CD4-positive, alpha-beta T cell treated with Interferon gamma for 1 hour (primary cell): ENCODE data around the gene SCP2.
"Not testable (repeated sequence)": the region's sequence is repeated elsewhere in the genome, so short reads cannot be mapped to it uniquely, and the experiment has no call there.

ENCODE experiments used
- DNase-seq: peaks from one replicate; pipeline ENCODE4 v3.0.0-alpha.2; 2020

SCP2 gene

DNA sequence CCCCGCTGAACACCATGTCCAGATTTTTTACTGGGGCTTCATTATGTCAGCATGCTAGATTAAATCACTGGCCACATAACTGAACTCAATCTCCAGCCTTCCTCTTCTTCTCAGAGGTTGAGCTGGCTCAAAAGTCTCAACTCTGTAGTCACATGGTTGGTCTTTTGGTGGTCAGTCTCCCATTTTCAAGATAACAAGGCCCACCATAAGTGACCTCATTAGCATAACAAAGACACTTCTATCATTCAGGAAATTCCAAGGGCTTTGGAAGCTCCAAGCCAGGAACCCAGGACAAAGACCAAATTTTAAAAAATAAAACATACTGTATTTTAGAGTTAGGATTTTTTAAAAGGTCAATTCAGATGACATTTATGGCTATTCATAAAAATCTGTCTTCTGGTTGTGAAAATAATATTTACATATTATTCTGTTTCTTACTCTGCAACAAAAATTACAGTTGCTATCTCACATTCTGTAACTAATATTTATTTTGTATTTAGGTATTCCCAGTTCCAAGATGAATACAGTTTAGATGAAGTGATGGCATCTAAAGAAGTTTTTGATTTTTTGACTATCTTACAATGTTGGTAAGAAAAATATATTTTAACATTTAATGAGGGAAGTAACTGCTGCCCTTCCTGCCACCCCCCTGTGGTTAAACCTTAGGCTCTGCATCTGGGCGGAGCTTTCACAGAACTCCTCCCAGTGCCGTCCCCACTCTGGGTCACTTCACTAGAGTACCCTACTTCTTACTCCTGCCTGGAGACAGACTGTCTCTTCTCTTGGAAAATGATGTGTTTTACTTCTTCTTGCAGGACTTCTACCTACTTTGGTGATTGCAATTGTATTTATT lies 49.3 kb downstream of the SCP2 start:
- DNase-seq, result no peak

- DNase-seq, result no peak
Observed at GRCh38 chr1:52978045-52978444, 51.0 kb downstream of the SCP2 start.

DNA sequence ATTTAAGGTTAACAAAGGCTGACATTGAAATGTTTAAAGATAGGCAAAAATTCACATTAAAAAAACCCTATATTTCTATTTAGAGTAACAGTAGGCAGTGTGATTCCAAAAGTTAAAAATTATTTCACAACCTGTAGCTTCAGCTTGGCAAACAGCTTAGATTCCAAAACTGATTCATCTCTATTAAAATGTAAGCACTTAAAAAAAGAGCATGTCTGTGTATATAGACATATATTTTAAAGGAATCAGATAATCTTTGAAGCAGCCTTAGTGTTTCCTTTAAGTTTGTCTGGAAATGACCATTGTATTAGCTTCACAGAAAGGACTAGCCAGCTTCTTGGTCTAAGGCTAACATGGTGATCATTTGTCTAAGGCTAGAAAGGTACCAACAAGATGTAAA lies 65.7 kb downstream of the SCP2 start:
- DNase-seq, result not testable (repeated sequence)

DNA sequence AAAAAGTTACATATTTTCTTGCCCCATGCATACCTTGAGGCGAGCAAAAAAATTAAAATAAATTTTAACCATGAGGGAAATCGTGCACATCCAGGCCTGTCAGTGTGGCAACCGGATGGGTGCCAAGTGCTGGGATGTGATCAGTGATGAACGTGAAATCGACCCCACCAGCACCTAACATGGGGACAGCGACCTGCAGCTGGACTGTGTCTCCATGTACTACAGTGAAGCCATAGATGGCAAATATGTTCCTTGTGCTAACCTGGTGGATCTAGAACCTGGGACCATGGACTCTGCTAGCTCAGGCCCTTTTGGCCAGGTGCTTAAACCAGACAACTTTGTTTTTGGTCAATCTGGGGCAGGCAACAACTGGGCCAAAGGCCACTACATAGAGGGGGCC lies 67.6 kb downstream of the SCP2 start:
- no peak for DNase-seq

GRCh38 chr1:52996653-52997052 lies 69.6 kb downstream of the SCP2 start:
- no peak for DNase-seq

- no peak for DNase-seq
Observed at GRCh38 chr1:53001128-53001527, 74.1 kb downstream of the SCP2 start.

DNA sequence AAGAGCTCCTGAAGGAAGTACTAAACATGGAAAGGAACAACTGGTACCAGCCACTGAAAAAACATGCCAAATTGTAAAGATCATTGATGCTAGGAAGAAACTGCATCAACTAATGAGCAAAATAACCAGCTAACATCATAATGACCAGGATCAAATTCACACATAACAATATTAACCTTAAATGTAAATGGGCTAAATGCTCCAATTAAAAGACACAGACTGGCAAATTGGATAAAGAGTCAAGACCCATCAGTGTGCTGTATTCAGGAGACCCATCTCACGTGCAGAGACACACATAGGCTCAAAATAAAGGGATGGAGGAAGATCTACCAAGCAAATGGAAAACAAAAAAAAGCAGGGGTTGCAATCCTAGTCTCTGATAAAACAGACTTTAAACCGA lies 79.5 kb downstream of the SCP2 start:
- not testable (repeated sequence) for DNase-seq

DNA sequence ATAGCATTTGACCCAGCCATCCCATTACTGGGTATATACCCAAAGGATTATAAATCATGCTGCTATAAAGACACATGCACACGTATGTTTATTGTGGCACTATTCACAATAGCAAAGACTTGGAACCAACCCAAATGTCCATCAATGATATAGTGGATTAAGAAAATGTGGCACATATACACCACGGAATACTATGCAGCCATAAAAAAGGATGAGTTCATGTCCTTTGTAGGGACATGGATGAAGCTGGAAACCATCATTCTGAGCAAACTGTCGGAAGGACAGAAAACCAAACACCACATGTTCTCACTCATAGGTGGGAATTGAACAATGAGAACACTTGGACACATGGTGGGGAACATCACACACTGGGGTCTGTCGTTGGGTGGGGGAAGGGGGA lies 83.2 kb downstream of the SCP2 start:
- DNase-seq, result not testable (repeated sequence)

- DNase-seq, result no peak
Observed at GRCh38 chr1:53011175-53011574, 84.1 kb downstream of the SCP2 start.

DNA sequence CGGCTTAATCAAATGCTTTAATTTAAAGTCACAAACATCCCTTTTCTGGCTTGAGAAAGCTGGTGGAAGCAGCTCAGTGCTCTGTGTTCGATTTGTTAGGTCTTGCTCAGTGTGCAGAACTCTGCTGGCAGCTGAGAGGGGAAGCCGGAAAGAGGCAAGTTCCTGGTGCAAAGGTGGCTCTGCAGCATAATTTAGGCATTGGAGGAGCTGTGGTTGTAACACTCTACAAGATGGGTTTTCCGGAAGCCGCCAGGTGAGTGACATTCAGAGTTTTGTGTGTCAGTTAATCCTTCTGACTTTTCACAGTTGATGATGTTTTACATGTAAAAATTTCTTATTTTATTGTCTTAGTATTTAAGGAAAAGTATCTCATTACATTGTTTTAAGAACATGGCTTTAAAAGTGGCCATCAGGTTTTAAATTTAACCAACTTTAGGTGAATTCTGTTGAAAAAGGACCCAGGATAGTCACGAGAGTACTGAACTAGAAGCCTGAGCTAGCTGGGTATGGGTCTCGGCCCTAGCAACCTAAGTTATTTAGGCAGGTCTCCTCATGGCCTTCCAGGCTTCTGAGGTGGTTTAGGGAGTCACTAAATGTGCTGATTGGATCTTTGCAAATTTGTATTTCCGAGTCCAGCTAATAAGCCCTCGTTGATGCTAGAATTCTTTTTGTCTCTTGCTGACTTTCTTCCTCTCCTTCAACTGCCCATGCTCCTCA lies 87.9 kb downstream of the SCP2 start:
- DNase-seq, result peak; percentile 79

DNA sequence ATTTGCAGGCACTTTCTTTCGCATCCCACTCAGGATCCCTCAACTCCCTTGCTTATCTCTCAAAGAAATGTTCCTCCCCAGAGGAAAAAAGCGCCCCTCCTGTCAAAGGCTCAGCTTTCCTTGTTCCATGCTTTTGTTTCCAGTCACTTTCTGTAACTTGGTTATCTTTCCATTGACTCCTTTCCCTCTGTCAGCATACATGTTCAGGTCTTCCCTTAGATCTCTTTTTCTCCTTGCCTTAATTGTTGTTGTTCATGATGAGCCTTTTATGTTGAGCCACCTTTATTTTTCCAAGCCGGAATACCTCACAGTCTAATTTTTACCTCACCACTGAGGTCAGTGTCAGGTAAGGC lies 88.4 kb downstream of the SCP2 start:
- DNase-seq, result no peak

GRCh38 chr1:53016705-53017104 lies 89.6 kb downstream of the SCP2 start:
- no peak for DNase-seq

DNA sequence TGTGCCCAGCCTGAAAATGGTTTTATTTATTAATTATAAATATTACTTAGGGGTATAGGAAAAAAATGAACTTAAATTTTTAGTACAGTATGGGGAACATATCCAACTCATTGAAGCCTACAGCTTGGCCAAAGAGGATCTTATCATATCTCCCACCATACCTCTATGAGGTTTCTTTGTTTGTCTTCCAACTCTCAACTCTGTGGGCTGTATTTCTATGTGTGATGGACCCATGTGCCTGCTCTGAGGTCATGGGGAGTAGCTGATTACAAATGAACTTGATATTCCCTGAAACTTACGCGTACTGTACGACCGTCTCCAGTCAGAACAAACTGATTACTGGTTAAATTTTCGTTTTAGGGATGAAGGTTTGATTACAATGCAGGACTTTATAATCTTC lies 93.5 kb downstream of the SCP2 start:
- DNase-seq, result no peak

GRCh38 chr1:53022179-53022578 lies 95.1 kb downstream of the SCP2 start:
- no peak for DNase-seq

GRCh38 chr1:53023546-53023945 lies 96.5 kb downstream of the SCP2 start:
- DNase-seq, result no peak

DNA sequence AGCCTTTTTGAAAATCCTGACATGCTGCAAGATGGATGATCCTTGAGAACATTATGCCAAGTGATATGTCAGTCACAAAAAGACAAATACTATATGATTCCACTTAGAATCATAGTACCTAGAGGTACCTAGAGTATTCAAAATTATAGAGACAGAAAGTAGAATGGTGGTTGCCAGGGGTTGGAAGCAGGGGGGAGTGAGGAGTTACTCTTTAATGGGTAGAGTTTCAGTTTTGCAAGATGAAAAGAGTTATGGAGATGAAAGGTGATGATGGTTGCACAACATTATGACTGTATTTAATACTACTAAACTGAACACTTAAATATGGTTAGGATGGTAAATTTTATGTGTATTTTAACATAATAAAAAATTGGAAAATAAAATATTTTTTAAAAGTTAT lies 97.0 kb downstream of the SCP2 start:
- DNase-seq, result no peak

DNA sequence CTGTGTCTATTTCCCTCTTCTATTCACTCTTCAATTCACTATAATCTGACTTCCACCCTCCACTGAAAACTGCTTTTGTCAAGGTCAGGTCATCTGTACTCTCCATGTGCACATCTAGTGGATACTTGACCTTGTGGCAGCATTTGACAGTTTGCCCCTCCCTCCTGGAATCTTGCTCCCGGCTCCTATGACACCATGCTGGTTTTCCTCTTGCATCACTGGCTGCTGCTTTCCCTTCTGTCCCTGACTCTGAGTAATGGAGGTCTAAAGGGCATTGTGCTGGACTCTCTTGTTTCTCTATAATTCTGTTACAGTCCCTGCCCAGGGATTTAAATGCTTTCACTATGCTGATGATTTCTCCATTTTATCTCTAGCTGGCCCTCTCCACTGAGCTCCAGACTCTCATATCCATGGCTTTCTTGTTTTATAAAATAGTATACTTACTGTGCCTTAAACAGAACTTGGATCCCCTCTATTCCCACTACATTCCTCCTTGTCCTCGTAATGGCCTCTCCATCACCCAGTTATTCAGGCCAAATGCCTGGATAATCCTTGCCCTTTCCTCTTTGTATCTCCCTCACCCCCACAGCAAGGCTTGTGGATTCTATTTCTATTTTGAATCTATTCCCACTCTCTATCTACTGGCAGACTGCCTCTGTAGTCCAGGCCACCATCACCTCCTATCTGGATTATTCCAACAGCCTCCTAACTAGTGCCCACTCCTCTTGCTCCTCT lies 98.1 kb downstream of the SCP2 start:
- DNase-seq, result no peak

DNA sequence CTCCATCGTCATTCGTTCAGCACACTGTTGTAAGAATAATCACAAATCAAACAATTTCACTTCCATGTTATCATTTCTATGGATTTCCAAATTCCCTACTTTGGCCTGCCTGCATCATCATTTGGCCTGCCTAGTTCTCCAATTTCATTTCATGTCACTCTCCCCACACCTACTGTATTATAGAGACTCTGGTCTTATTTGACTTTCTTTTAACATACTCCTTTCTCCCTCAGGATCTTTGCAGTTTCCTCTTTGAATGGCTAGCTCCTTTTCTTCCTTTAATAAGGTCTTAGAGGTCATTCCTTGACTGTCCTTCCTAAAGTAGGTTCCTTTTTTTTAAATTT lies 98.7 kb downstream of the SCP2 start:
- DNase-seq, result no peak

GRCh38 chr1:53026254-53026653 lies 99.2 kb downstream of the SCP2 start:
- no peak for DNase-seq

GRCh38 chr1:53031732-53032131 lies 104.7 kb downstream of the SCP2 start:
- DNase-seq, result no peak

- DNase-seq, result no peak
Observed at GRCh38 chr1:53037159-53037558, 110.1 kb downstream of the SCP2 start.

DNA sequence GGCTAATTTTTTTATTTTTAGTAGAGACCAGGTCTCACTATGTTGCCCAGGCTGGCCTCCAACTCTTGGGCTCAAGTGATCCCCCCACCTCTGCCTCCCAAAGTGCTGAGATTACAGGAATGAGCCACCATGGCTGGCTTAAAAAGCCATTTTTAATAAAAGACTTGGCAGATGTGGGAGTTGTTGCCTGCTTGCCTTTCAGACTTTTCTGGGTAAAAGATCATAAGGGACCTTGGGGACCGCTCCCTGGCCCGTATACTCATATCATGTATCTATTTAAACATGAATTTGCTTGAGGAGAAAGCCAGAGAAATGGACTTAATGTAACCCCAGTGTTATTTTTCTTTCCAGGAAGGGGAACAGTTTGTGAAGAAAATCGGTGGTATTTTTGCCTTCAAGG lies 111.5 kb downstream of the SCP2 start:
- no peak for DNase-seq

GRCh38 chr1:53043271-53043670 lies 116.2 kb downstream of the SCP2 start:
- DNase-seq, result no peak

DNA sequence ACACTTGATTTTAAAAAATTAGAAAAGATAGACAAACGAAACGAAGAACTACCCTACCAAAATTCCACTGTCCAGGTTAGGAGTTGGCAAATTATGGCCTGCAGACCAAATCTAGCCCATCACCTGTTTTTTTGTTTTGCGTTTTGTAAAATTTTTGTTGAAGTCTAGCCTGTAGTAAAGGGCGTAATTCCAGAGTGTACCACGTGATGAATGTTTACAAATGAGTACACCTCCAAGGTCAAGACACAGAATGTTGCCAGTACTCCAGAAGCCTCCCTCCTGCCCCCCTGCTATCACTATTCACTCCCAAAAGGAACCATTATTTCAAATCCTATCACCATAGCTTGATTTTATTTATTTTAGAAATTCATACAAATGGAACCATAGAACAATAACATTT lies 117.8 kb downstream of the SCP2 start:
- no peak for DNase-seq
